Measurements from ENCODE around the gene PRR11.
"Not testable (repeated sequence)": the region's sequence is repeated elsewhere in the genome, so short reads cannot be mapped to it uniquely, and the experiment has no call there.

PRR11 gene

GRCh38 chr17:59154292-59154720 is 1.2 kb upstream of the PRR11 start:
- peak in 1 of 2 experiments; percentile 56 for DNase-seq

GRCh38 chr17:59154721-59155438 is 666 bp upstream of the PRR11 start, which contains the start of gene SKA2:
SKA2 (minus strand) TSS chr17:59155186; CDS start chr17:59155163, 23 bp downstream.
- DNase-seq = peak; percentile 100

DNA sequence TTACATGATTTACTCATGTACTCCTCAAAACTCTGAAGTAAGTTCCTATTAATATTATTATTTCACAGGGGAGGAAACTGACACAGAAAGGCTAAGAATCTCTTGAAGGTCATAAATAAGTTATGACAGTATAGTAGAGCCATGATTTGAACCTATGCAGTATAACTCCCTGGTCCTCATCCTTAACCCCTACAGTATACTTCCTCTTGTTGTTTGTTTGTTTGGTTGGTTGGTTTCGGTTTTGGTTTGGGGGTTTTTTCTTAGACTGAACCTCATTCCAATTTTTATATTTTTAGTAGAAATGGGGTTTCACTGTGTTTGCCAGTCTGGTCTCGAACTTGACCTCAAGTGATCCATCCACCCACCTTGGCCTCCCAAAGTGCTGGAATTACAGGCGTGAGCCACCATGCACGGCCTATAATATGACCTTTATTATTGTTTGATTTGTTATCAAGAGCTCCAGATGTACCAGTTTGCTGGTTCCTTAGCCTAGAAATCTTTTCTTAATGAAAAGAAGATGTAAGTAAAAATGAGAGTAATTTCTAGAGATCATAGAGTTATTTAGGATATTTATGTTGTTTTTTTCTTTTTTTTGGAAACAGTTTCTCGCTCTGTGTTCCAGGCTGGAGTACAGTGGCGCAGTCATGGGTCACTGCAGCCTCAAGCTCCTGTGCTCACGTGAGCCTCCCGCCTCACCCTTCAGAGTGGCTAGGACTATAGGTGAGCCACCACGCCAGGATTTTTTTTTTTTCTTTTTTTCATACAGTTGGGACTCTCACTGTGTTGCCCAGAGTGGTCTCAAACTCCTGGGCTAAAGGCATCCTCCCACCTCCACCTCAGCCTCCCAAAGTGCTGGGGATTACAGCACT is 4.8 kb downstream of the PRR11 start:
- no peak for DNase-seq

GRCh38 chr17:59161477-59161876 is 5.9 kb downstream of the PRR11 start:
- no peak for DNase-seq

GRCh38 chr17:59165933-59166342 is 10.4 kb downstream of the PRR11 start:
- DNase-seq = peak in 1 of 2 experiments; percentile 50

- no peak for DNase-seq
Measured at GRCh38 chr17:59167571-59168001, 12.0 kb downstream of the PRR11 start.

DNA sequence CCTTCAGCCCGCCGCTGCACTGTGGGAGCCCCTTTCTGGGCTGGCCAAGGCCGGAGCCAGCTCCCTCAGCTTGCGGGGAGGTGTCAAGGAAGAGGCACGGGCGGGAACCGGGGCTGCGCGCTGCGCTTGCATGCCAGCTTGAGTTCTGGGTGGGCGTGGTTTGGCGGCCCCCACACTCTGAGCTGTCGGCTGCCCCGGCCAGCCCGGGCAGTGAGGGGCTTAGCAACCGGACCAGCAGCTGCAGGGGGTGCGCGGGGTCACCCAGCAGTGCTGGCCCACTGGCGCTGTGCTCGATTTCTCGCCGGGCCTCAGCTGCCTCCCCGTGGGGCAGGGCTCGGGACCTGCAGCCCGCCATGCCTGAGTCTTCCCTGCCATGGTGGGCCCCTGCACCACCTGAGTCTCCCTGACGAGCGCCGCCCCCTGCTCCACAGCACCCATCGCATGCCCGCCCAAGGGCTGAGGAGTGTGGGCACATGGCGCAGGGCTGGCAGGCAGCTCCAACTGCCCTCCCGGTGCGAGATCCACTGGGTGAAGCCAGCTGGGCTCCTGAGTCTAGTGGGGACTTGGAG is 17.0 kb downstream of the PRR11 start:
- no peak for DNase-seq

- DNase-seq = no peak
Measured at GRCh38 chr17:59174671-59175070, 19.1 kb downstream of the PRR11 start.

- DNase-seq = no peak
Measured at GRCh38 chr17:59175076-59175475, 19.5 kb downstream of the PRR11 start.

DNA sequence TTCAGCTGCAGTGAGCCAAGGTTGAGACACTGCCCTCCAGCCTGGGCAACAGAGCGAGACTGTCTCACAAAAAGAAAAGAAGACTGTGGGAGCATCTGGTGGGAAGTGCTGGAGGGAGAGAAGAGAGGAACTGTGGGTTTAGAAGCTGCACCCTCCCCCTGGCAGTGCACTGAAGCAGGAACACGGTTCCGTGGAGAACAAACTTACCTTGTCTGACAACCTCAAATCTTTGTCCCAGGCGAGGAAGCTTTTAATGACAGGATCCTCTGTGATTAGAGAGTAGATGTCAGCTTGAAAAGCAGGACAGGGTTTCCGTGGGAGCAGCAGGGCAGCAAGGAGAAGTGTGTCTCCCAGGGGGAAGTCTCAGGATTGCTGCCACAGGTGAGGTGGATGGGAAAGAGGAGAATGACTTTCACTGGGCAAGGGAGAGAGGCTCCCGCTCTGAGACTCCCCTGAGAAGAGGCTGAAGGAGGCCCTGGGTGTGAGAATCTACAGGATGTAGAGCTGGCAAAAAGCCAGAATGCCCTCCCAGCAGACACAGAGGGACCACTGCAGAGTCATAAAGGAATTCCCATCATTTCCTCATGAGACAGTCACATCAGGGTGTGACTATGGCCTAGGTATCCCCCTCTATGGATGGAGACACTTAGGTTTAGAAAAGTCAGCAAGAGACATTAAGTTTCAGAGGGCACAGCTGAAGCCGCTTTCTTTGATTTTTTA is 22.9 kb downstream of the PRR11 start:
- no peak for DNase-seq

GRCh38 chr17:59179601-59180000 is 24.1 kb downstream of the PRR11 start:
- not testable (repeated sequence) for DNase-seq

GRCh38 chr17:59180626-59181025 is 25.1 kb downstream of the PRR11 start:
- DNase-seq = no peak

DNA sequence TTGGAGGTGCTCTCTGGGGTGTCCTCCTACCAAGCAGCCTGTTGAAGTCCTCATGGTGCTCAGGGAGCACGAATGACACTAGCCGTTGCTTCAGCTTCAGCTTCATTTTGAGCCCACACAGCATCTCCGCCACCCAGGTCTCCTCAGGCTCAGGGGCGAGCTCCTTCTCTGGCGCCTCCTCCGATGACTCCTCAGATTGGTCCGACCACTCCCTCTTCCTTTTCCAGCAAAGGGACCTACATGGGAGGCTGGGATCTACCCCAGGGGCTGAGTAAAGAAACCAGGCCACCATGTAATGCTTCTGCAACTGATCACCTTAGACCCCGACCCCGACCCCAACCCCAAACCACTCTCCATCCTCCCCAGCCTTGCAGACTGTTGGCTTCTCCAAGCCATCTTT is 25.9 kb downstream of the PRR11 start:
- DNase-seq = no peak

GRCh38 chr17:59185997-59186396 is 30.5 kb downstream of the PRR11 start:
- DNase-seq = no peak

DNA sequence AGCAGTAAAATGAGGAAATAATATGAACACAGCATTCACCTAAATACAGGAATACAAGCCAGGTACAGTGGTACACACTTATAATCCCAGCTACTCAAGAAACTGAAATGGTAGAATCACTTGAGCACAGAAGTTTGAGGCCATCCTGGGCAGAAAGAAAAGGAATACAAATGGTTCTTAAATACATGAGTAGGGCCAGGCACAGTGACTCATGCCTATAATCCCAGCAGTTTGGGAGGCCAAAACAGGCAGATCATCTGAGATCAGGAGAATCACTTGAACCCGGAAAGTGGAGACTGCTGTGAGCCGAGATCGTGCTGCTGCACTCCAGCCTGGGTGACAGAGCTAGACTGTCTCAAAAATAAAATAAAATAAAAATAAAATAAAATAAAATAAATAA is 31.3 kb downstream of the PRR11 start:
- DNase-seq = no peak

- no peak for DNase-seq
Measured at GRCh38 chr17:59190806-59191205, 35.3 kb downstream of the PRR11 start.

DNA sequence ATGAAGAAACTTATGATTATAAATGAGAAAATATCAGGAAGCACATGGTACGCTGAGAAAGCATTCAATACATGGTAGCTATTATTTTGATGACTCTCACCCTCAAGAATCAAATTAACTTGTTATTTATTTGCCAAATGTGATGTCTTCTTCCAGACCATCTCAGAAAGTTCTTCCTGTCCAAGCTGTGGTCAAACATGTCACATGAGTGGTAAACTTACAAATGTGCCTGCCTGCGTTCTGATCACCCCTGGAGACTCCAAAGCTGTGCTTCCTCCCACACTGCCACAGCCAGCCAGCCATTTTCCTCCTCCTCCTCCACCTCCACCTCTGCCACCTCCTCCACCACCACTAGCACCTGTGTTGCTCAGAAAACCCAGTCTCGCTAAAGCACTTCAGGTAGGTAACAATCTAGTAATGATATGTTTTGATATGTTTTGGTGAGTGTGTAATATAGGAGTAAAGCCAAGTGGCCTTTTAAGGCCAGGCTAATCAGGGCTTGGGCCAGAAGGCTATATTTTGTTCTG is 37.9 kb downstream of the PRR11 start:
- DNase-seq = no peak

- DNase-seq = no peak
Measured at GRCh38 chr17:59199398-59199797, 43.9 kb downstream of the PRR11 start.

- no peak for DNase-seq
Measured at GRCh38 chr17:59202320-59202719, 46.8 kb downstream of the PRR11 start.

DNA sequence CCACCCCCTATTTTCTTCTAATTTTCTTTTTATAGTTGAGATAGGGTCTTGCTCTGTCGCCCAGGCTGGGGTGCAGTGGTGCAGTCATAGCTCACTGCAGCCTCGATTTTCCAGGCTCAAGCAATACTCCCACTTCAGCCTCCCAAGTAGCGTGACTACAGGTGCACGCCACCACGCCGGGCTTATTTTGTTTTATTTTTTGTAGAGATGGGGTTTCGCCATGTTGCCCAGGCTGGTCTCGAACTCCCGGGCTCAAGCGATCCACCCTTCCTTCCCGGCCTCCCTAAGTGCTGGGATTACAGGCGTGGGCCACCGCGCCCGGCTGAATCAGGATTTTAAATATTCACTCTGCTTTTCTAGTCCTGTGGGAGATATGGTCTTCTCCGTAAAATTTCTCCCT is 63.8 kb downstream of the PRR11 start:
- no peak for DNase-seq

DNA sequence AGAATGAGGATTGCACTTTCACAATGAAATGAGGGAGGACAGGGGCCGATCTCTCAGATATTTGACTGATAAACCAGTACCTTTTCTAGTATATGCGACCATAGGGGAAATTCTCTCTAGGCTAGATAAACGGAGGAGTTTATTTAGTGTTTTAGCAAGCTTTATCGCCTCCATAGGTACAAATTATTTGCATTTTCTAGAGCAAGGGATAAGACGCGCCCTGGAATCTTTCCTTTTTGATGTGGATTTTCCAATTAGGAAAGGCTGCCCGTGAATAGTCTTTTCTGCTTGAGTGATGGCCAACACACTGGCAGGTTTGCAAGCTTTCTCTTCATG is 64.4 kb downstream of the PRR11 start:
- DNase-seq = no peak

- DNase-seq = peak; percentile 78 to 96
Measured at GRCh38 chr17:59220328-59221158, 65.0 kb downstream of the PRR11 start, which contains the start of gene GDPD1. GDPD1 (plus strand) TSS chr17:59220511; CDS start chr17:59220610, 99 bp downstream.

All from NCI-H446 (cell line).